Measurements from ENCODE around the gene COL13A1. TPM values are rescaled to one million over a fixed set of nuclear protein-coding genes. Genes with fewer than 3 reads are reported as not detected.

COL13A1 gene
- polyA plus RNA-seq, 1 of the 3 experiments (the other 2 are of a cell fraction) = 26.7 TPM

DNA sequence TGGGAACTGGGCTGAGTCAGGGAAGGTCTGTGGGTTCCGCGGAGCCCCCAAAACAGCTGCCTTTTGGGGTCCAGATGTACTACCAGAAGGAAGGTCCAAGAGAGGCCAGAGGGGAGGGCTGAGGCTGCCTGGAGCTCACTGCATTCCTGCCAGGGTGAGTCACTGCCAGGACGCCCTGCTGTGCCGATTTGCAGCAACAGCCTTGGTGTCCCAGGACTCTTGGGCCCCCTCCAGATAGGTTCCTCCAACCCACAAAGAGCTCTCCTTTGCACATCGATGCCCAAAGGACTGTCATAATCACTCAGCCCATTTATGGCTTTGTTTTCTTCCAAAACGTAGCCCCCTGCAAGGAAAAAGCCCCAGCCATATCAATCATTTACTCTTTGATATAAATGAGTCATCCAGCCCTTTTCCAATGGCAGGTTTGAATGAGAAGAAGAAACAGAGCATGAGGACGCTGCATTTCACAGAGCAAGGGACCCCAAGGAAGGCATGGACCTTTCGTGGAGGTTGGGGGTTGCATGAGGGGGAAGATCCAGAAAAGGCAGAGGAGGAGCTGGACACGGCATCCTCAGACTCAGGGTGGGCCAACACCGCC, 32.2 kb upstream of the COL13A1 start (continued):
- TF ChIP-seq EZH2phosphoT487 (IDR thresholded peaks at IDR 0.05; ENCODE audit: borderline replicate concordance, low read depth) (no peak), NRF1 (IDR thresholded peaks at IDR 0.05; ENCODE audit: low read depth, low read length) (no peak), TEAD4 (IDR thresholded peaks at IDR 0.05; ENCODE audit: borderline replicate concordance, insufficient read depth) (peak; percentile 74), TCF12 (IDR thresholded peaks at IDR 0.05) (peak; percentile 67), ELF1 (IDR thresholded peaks at IDR 0.05) (no peak), RXRA (IDR thresholded peaks at IDR 0.05; ENCODE audit: borderline replicate concordance, low read depth) (0 out of 2 replicates have a peak, but pooled peaks have one; percentile 19), SIN3A (IDR thresholded peaks at IDR 0.05; ENCODE audit: borderline replicate concordance, low read depth, low read length) (no peak), RCOR1 (IDR thresholded peaks at IDR 0.05; ENCODE audit: low read length) (no peak), FOSL2 (IDR thresholded peaks at IDR 0.05; ENCODE audit: borderline replicate concordance, low read depth) (peak; percentile 90), YY1 (IDR thresholded peaks at IDR 0.05; ENCODE audit: low read depth) (no peak), RFX5 (IDR thresholded peaks at IDR 0.05; ENCODE audit: low read length) (no peak)
- TF ChIP-seq, protein P1, sequence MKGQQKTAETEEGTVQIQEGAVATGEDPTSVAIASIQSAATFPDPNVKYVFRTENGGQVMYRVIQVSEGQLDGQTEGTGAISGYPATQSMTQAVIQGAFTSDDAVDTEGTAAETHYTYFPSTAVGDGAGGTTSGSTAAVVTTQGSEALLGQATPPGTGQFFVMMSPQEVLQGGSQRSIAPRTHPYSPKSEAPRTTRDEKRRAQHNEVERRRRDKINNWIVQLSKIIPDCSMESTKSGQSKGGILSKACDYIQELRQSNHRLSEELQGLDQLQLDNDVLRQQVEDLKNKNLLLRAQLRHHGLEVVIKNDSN (IDR thresholded peaks at IDR 0.05; ENCODE audit: borderline replicate concordance, low read depth) = no peak

- Histone ChIP-seq H3K4me3 (ENCODE audit: low read depth in 2 of 2, low read length in 1 of 2) (no peak overlapping the region), H3K36me3 (replicated peaks in 1 of 2; ENCODE audit: control insufficient read depth in 1 of 2, insufficient read depth in 2 of 2, low read length in 1 of 2) (no peaks in the 10 kb centered on the region), H3K27ac (ENCODE audit: low read depth in 2 of 2, low read length in 1 of 2) (no peak overlapping the region), H3K27me3 (ENCODE audit: insufficient read depth) (no peaks in the 10 kb centered on the region), H3K79me2 (ENCODE audit: insufficient read depth) (no peaks in the 10 kb centered on the region), H3F3A (replicated peaks; ENCODE audit: insufficient read depth) (no peaks in the 10 kb centered on the region), H3K9ac (no peak overlapping the region), H3K9me3 (no peaks in the 10 kb centered on the region), H3K4me1 (ENCODE audit: control insufficient read depth in 1 of 2, insufficient read depth in 2 of 2, low read depth in 1 of 2, low read length in 1 of 2) (peaks cover 0 to 12% of the 10 kb centered on the region in 2 experiments; a peak in 2 of 4 replicates), H3K4me2 (no peak overlapping the region), H3K9me2 (no peaks in the 10 kb centered on the region), H4K20me1 (ENCODE audit: insufficient read depth) (no peaks in the 10 kb centered on the region), H2AFZ (ENCODE audit: low read depth) (no peak overlapping the region)
- ChIA-PET POLR2A (no interaction called here), CTCF (interaction anchor here (0.6 to 2.4 kb wide), 7 partner anchors 9 to 258 kb away, joined by 3 to 8 read pairs (median 4); no protein-coding TSS in a partner anchor)
- DNase-seq = no peak
- WGBS (ENCODE audit: low lambda C conversion rate) = 86% methylated on average over 8 of the region's 8 CpGs
- TF ChIP-seq, protein P2, sequence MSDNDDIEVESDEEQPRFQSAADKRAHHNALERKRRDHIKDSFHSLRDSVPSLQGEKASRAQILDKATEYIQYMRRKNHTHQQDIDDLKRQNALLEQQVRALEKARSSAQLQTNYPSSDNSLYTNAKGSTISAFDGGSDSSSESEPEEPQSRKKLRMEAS (IDR thresholded peaks at IDR 0.05; ENCODE audit: low read depth) = no peak
- TF ChIP-seq CHD2 (IDR thresholded peaks at IDR 0.05; ENCODE audit: low read length, partially characterized antibody) (no peak), POLR2AphosphoS5 (IDR thresholded peaks at IDR 0.05; ENCODE audit: low read depth, low read length) (no peak), RCOR1 (IDR thresholded peaks at IDR 0.05; ENCODE audit: low read length) (no peak), EZH2phosphoT487 (IDR thresholded peaks at IDR 0.05; ENCODE audit: borderline replicate concordance, low read depth) (no peak), FOXJ3 (CRISPR knock-in tag; IDR thresholded peaks at IDR 0.05) (no peak), MEF2A (IDR thresholded peaks at IDR 0.05; ENCODE audit: borderline replicate concordance, low read depth) (no peak), TCF12 (IDR thresholded peaks at IDR 0.05) (no peak), TEAD4 (IDR thresholded peaks at IDR 0.05; ENCODE audit: borderline replicate concordance, insufficient read depth) (no peak), JUND (IDR thresholded peaks at IDR 0.05) (no peak), RAD21 (IDR thresholded peaks at IDR 0.05; ENCODE audit: low read length) (no peak), TAF1 (IDR thresholded peaks at IDR 0.05; ENCODE audit: borderline replicate concordance, low read depth, low read length) (no peak), IRF3 (IDR thresholded peaks at IDR 0.05; ENCODE audit: low read depth, low read length) (no peak), GABPA (IDR thresholded peaks at IDR 0.05; ENCODE audit: low read depth) (no peak), ZBTB33 (IDR thresholded peaks at IDR 0.05; ENCODE audit: borderline replicate concordance, low read depth) (no peak), RXRA (IDR thresholded peaks at IDR 0.05; ENCODE audit: borderline replicate concordance, low read depth) (no peak), YY1 (IDR thresholded peaks at IDR 0.05; ENCODE audit: low read depth) (no peak), PBX3 (IDR thresholded peaks at IDR 0.05) (no peak)
Measured at GRCh38 chr10:69772933-69773704, 28.6 kb upstream of the COL13A1 start.

Measured in SK-N-SH (cell line).